Measurements from ENCODE around the gene FOXN3.

The FOXN3 gene

DNA sequence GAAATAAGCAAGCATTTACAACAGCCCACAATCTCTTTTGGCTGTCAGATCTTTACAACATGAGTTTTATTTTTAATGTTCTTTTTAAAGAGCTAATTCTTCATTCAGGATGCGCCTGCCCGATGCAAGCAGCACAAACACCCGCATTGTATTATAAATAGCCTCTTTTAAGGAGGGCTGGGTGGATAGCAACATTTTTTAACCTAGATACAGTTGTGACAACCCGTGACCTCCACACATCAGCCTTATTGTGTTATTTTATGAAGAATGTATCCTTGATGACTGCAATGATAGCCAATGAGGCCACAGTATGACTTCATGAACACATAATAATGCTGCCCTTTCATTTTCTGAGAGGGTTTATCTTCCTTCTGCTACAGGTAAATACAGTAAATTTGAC lies 173.7 kb downstream of the FOXN3 start:
- Histone ChIP-seq H3K36me3 (ENCODE audit: insufficient read depth, low read length) (no peaks in the 10 kb centered on the region), H3K4me3 (peak overlapping the region; percentile 68), H3K9me3 (ENCODE audit: low read depth, low read length) (no peaks in the 10 kb centered on the region), H3K27ac (peak overlapping the region; percentile 75; the same call in 1 of the 2 replicates), H3K9ac (ENCODE audit: insufficient read length) (no peak overlapping the region)
- DNase-seq (ENCODE audit: low read depth, low spot score), result no peak
- TF ChIP-seq POLR2AphosphoS5 (IDR thresholded peaks at IDR 0.05; ENCODE audit: borderline replicate concordance, low read depth, low read length), result no peak
- TF ChIP-seq EZH2 (IDR thresholded peaks at IDR 0.05), result no peak
- no peak for TF ChIP-seq FOXP2 (optimal IDR thresholded peaks at IDR 0.05; ENCODE audit: control extremely low read depth, extremely low read length, insufficient read depth)

DNA sequence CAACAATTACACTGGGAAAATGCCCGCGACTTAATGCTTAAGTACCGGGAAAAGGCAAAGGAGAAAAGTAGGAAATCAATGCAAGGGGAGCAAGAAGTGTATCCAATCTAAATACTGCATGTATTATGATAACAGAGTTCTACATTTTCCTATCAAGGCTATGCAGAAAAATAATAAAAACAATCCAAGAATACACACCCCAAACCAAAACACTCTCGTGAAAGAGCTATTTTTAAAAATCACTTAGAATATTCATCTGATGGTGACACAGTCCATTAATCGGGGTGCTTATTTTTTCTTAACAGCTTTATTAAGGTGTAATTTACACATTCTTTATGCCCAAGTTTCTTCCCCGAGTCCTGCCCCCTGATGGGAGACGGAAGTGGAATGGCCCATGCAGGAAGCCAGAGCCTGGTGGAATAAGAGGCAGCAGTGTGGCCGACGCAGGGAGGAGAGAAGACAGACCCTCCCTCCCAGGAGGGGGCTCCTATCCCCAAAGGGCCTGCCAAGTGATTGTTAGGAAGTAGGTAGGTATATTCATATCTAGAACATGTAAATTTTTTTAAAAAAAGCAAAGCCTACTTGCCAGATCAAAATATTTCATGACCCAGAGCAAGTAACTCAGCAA lies 174.3 kb downstream of the FOXN3 start:
- H3K27ac ChIP-seq, result peak overlapping the region; percentile 75
- peak; percentile 52 for DNase-seq (ENCODE audit: low read depth, low spot score)
- no peaks in the 10 kb centered on the region for H3K9me3 ChIP-seq (ENCODE audit: low read depth, low read length)
- H3K36me3 ChIP-seq (ENCODE audit: insufficient read depth, low read length), result no peaks in the 10 kb centered on the region
- H3K9ac ChIP-seq (ENCODE audit: insufficient read length), result no peak overlapping the region
- TF ChIP-seq FOXP2 (optimal IDR thresholded peaks at IDR 0.05; ENCODE audit: control extremely low read depth, extremely low read length, insufficient read depth) (no peak), POLR2AphosphoS5 (IDR thresholded peaks at IDR 0.05; ENCODE audit: borderline replicate concordance, low read depth, low read length) (no peak), EZH2 (IDR thresholded peaks at IDR 0.05) (no peak)
- peak overlapping the region; percentile 68 for H3K4me3 ChIP-seq

DNA sequence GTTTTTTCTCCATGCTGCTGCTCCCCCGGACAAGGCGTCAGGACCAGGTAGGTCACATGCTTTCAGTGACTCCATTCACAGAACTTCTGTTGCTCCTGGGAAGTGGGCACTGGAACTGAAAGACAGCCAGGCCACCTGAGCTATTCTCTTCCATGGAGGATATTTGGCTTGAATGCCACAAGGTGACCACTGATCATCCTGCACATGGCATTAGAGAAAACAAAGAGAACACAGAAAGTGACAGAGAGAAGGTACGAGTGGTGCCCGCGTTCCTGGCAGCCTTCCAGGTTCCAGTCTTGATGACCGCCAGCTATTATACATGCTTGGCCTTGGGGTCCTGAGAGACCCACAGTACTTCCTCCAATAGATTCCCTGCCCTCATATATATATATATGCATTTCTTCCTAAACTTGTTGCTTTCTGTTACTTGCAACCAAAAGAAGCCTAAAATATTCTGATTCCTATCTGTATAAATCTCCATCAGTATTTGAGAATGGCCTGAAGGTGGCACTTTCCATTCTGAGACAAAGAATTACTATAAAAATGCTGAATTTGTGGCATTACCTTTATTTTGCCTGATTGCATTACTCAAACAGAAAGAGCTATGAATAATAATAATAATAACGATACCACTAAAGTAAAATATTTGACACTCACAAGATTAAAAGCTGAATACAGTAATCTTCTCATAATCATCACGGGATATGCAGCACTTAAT lies 174.9 kb downstream of the FOXN3 start:
- DNase-seq (ENCODE audit: low read depth, low spot score), result no peak
- TF ChIP-seq POLR2AphosphoS5 (IDR thresholded peaks at IDR 0.05; ENCODE audit: borderline replicate concordance, low read depth, low read length) (no peak), EZH2 (IDR thresholded peaks at IDR 0.05) (no peak), FOXP2 (optimal IDR thresholded peaks at IDR 0.05; ENCODE audit: control extremely low read depth, extremely low read length, insufficient read depth) (no peak)
- H3K27ac ChIP-seq, result peak overlapping the region; percentile 75

DNA sequence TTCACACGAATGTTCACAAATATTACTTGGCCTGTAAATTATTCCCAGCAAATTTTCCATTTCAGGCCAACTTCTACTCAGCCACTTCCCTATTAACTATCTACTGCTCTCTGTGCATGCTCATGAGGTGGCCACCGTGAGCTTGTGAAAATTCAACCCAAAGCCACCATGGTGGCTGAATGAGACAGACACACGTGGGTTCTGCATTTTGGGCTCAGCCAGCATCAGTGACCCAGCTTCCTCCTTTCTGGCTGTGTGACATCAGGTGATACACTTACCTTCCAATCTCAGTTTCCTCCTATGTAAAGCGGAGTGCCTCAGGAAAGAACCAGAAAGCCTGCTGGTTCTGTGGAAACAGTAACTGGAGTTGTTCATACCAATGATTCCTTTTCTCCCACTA lies 175.8 kb downstream of the FOXN3 start:
- H3K9ac ChIP-seq (ENCODE audit: insufficient read length), result no peak overlapping the region
- H3K4me3 ChIP-seq, result no peak overlapping the region
- H3K9me3 ChIP-seq (ENCODE audit: low read depth, low read length), result no peaks in the 10 kb centered on the region
- DNase-seq (ENCODE audit: low read depth, low spot score), result no peak
- H3K36me3 ChIP-seq (ENCODE audit: insufficient read depth, low read length), result no peaks in the 10 kb centered on the region
- no peak overlapping the region for H3K27ac ChIP-seq
- TF ChIP-seq FOXP2 (optimal IDR thresholded peaks at IDR 0.05; ENCODE audit: control extremely low read depth, extremely low read length, insufficient read depth), result no peak
- TF ChIP-seq POLR2AphosphoS5 (IDR thresholded peaks at IDR 0.05; ENCODE audit: borderline replicate concordance, low read depth, low read length), result no peak
- no peak for TF ChIP-seq EZH2 (IDR thresholded peaks at IDR 0.05)

More for the DNA sequence above, 174.9 kb downstream of the FOXN3 start:
- Histone ChIP-seq H3K4me3 (peak overlapping the region; percentile 68), H3K9me3 (ENCODE audit: low read depth, low read length) (no peaks in the 10 kb centered on the region), H3K9ac (ENCODE audit: insufficient read length) (no peak overlapping the region), H3K36me3 (ENCODE audit: insufficient read depth, low read length) (no peaks in the 10 kb centered on the region)

DNA sequence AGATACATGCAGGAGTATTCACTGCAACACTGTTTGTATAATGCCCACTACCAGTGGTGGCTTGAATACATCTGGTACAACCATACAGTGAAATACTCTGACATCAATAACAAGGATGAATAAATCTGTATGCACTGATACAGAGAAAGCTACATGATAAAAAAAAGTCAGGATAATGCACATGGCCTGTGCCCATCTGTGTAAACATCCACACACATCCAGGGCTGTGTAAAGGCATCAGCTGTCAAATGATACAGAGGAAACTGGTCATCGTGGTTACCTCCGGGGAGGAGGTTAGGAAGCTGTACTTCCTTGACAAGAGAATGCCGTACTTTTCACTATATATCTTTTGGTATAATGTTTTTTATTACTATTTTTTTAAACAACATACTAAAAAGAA lies 176.6 kb downstream of the FOXN3 start:
- Histone ChIP-seq H3K9ac (ENCODE audit: insufficient read length) (no peak overlapping the region), H3K9me3 (ENCODE audit: low read depth, low read length) (no peaks in the 10 kb centered on the region), H3K36me3 (ENCODE audit: insufficient read depth, low read length) (no peaks in the 10 kb centered on the region), H3K4me3 (no peak overlapping the region), H3K27ac (no peak overlapping the region)
- no peak for DNase-seq (ENCODE audit: low read depth, low spot score)
- TF ChIP-seq FOXP2 (optimal IDR thresholded peaks at IDR 0.05; ENCODE audit: control extremely low read depth, extremely low read length, insufficient read depth) (no peak), EZH2 (IDR thresholded peaks at IDR 0.05) (no peak), POLR2AphosphoS5 (IDR thresholded peaks at IDR 0.05; ENCODE audit: borderline replicate concordance, low read depth, low read length) (no peak)

DNA sequence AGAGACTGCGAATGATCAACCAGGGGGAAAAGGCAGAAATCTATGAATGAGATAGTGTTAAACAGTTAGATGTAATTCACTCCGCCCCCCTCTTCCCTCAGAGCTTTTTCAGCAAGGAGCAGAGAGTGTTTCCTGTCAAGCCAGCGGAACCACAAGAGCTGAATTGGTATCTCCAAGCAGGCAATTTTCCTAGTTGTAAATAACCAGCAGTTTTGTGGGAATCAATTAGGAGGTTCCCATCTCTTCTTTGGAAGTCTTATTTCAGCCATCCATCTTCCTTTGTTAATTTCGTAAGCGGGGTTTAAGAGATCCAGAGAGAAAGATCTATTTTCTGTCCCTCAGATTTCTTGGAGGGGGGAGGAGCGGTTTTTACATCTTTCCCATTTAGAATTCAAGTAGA lies 178.0 kb downstream of the FOXN3 start:
- no peak for DNase-seq (ENCODE audit: low read depth, low spot score)
- no peaks in the 10 kb centered on the region for H3K36me3 ChIP-seq (ENCODE audit: insufficient read depth, low read length)
- H3K4me3 ChIP-seq, result no peak overlapping the region
- no peaks in the 10 kb centered on the region for H3K9me3 ChIP-seq (ENCODE audit: low read depth, low read length)
- no peak overlapping the region for H3K27ac ChIP-seq
- TF ChIP-seq EZH2 (IDR thresholded peaks at IDR 0.05), result no peak
- no peak for TF ChIP-seq POLR2AphosphoS5 (IDR thresholded peaks at IDR 0.05; ENCODE audit: borderline replicate concordance, low read depth, low read length)
- no peak for TF ChIP-seq FOXP2 (optimal IDR thresholded peaks at IDR 0.05; ENCODE audit: control extremely low read depth, extremely low read length, insufficient read depth)
- no peak overlapping the region for H3K9ac ChIP-seq (ENCODE audit: insufficient read length)

DNA sequence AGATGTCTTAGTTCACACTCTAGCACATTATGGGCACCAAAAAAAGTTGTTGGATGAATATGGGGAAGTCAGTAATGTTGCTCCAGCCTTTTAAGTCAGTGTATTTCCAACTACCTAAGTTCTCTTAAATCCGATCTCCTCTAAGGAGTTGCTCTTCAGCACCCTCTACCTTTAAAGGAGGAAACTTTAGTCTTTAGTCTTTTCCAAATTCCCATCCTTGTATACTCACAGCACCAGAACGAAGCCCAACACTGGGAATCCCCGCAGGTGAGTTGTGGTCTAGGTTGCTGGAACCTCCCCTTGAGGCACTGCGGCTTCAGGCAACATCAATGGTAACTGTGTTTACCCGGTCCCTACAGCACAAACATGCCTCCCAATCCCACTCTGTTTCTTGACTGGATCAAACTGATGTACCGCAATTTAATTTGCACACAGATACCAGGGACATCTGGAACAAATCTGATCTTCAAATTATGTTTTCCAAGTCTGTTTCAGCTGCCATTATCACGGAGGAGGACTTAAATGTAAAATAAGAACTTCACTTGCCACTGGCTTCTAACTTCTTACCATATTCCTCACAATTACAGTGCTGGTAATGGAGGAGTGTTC lies 179.0 kb downstream of the FOXN3 start:
- DNase-seq (ENCODE audit: low read depth, low spot score), result no peak
- TF ChIP-seq POLR2AphosphoS5 (IDR thresholded peaks at IDR 0.05; ENCODE audit: borderline replicate concordance, low read depth, low read length), result no peak
- H3K9ac ChIP-seq (ENCODE audit: insufficient read length), result no peak overlapping the region
- H3K36me3 ChIP-seq (ENCODE audit: insufficient read depth, low read length), result no peaks in the 10 kb centered on the region
- H3K27ac ChIP-seq, result no peak overlapping the region
- H3K9me3 ChIP-seq (ENCODE audit: low read depth, low read length), result no peaks in the 10 kb centered on the region
- no peak overlapping the region for H3K4me3 ChIP-seq

DNA sequence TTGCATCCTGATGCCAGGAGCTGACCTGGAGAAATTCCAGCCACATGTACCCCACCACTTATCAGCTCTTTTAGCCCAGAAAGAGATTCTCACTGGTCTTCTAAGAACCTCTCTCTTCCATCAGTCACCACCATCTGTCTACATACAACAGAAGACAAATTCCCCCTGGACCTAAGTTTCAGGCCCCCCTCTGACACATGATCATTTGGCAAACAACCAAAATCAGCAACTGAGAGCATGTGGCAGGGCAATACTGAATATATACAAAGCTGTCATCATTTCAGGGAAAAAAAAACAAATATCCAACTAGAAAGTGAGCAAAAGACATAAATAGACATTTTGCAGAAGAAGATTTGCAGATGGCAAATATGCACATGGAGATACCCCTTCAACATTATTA lies 180.2 kb downstream of the FOXN3 start:
- DNase-seq (ENCODE audit: low read depth, low spot score), result no peak
- Histone ChIP-seq H3K27ac (no peak overlapping the region), H3K9me3 (ENCODE audit: low read depth, low read length) (no peaks in the 10 kb centered on the region), H3K36me3 (ENCODE audit: insufficient read depth, low read length) (no peaks in the 10 kb centered on the region), H3K9ac (ENCODE audit: insufficient read length) (no peak overlapping the region), H3K4me3 (no peak overlapping the region)
- no peak for TF ChIP-seq POLR2AphosphoS5 (IDR thresholded peaks at IDR 0.05; ENCODE audit: borderline replicate concordance, low read depth, low read length)
- no peak for TF ChIP-seq FOXP2 (optimal IDR thresholded peaks at IDR 0.05; ENCODE audit: control extremely low read depth, extremely low read length, insufficient read depth)
- TF ChIP-seq EZH2 (IDR thresholded peaks at IDR 0.05), result no peak

Data from SK-N-MC (cell line).